Activated CD4-positive, alpha-beta T cell treated with anti-CD3 and anti-CD28 coated beads, Interleukin-2, amount 10 ng/mL, durations not matched to agents 24 days and 14 days (primary cell): ENCODE measurements around the gene GSTM4. TPM values are rescaled to one million over a fixed set of nuclear protein-coding genes. Genes with fewer than 3 reads are reported as not detected.

Source experiments
- DNase-seq: peaks from one replicate; pipeline ENCODE4 v3.0.0; 2022
- H3K27ac Mint-ChIP-seq: one replicate; pipeline ENCODE4 v1.8.0; 2022; ENCODE audit warnings: mild to moderate bottlenecking, mixed read lengths
- H3K27me3 Mint-ChIP-seq: one replicate; pipeline ENCODE4 v1.8.0; 2022; ENCODE audit warnings: mixed read lengths
- H3K36me3 Mint-ChIP-seq: one replicate; pipeline ENCODE4 v1.8.0; 2022; ENCODE audit warnings: low read depth, mild to moderate bottlenecking, mixed read lengths
- H3K4me1 Mint-ChIP-seq: one replicate; pipeline ENCODE4 v1.8.0; 2021; ENCODE audit warnings: mixed read lengths
- H3K4me3 Mint-ChIP-seq: one replicate; pipeline ENCODE4 v1.8.0; 2022; ENCODE audit warnings: mild to moderate bottlenecking, moderate library complexity, mixed read lengths
- H3K9me3 Mint-ChIP-seq: one replicate; pipeline ENCODE4 v1.8.0; 2021; ENCODE audit warnings: mixed read lengths
- intact Hi-C: fragments of 100-400 bp; cut with micrococcal nuclease; formaldehyde crosslinking; loops from one replicate; pipeline ENCODE4 v1.15.1; 2023
- total RNA-seq: library from RNA; stranded (reverse); gene quantifications from 2 replicates; pipeline ENCODE4 v1.2.3, GENCODE V29; 2022

Gene GSTM4
- total RNA-seq, 1 donor from 2014 or later = 6.8 TPM

DNA sequence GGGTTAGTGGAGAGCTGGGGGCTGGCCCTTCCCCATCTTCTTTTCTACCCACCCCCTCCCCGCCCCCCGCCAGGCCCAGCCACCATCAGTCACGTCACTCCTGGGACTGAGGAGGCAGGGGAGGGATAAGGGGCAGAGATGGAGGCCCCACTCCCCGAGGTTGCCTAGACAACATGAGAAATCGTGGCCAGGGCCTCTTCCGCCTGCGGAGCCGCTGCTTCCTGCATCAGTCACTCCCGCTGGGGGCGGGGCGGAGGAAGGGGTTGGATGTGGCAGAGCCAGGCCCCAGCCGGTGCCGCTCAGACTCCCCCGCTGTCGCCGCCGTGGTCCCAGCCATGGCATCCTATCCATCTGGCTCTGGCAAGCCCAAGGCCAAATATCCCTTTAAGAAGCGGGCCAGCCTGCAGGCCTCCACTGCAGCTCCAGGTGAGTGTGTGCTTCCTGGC is 35.0 kb upstream of the GSTM4 start:
- H3K27ac Mint-ChIP-seq = peak overlapping the region; percentile 95
- H3K36me3 Mint-ChIP-seq = peaks cover 8% of the 10 kb centered on the region
- H3K27me3 Mint-ChIP-seq = no peaks in the 10 kb centered on the region
- intact Hi-C loops = loop anchor here (1.0 to 5.0 kb wide), 5 partner anchors 46 to 339 kb away; partner anchors contain the start of genes CYB561D1, GSTM1, GSTM2 and PSRC1
- peaks cover 64% of the 10 kb centered on the region for H3K4me1 Mint-ChIP-seq
- no peaks in the 10 kb centered on the region for H3K9me3 Mint-ChIP-seq
- H3K4me3 Mint-ChIP-seq = peak overlapping the region; percentile 96
- peak; percentile 99 for DNase-seq

DNA sequence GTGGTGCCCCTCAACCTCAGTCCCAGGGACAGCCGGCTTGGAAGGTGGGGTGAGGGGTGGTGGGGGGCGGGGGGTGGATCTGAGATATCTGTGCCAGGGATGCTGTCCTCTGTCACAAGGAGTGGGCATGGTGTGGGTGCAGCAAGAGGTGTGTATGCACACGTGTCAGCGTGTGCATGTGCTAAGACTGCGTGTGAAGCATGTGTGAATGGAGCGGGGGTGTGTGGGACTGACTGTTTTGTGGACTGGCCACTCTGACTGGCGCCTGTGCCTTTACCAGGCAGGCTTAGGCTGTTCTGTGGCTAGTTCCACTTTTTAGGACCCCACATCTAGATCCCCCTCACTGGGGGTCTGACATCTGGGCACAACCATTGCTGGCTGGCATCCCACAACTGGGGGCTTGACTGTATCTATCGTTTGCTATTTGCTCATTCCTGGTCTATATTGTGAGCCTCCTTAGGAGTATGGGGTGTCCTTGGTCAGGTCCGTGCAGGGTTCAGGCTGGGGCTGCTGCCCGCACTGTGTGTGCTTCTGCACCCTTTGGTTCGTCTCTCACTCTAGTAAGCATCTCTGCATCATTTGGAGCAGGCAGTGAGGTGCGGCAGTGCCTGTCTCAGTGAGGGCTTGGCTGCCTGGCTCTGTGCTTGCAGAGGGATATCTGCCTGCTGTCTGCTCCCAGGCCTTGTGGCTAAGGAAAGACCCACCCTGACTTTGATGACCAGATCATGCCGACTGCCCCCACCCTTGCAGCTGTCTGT is 34.3 kb upstream of the GSTM4 start:
- Mint-ChIP-seq H3K27ac (peak overlapping the region; percentile 88), H3K27me3 (no peaks in the 10 kb centered on the region), H3K4me3 (peak overlapping the region; percentile 96), H3K9me3 (no peaks in the 10 kb centered on the region), H3K4me1 (peaks cover 63% of the 10 kb centered on the region), H3K36me3 (peaks cover 14% of the 10 kb centered on the region)
- peak; percentile 65 for DNase-seq
- intact Hi-C loops = loop anchor here (1.0 to 5.0 kb wide), 5 partner anchors 46 to 339 kb away; partner anchors contain the start of genes CYB561D1, GSTM1, GSTM2 and PSRC1

GRCh38 chr1:109622137-109622892 is 33.6 kb upstream of the GSTM4 start:
- no peak for DNase-seq
- Mint-ChIP-seq H3K27me3 (no peaks in the 10 kb centered on the region), H3K36me3 (peaks cover 15% of the 10 kb centered on the region), H3K4me1 (peaks cover 55% of the 10 kb centered on the region), H3K9me3 (no peaks in the 10 kb centered on the region), H3K27ac (peak overlapping the region; percentile 88), H3K4me3 (peak overlapping the region; percentile 96)
- intact Hi-C loops = loop anchor here (5.0 kb wide), 4 partner anchors 45 to 340 kb away; partner anchors contain the start of genes CYB561D1, GSTM1, GSTM2 and PSRC1

GRCh38 chr1:109622895-109623294 is 33.0 kb upstream of the GSTM4 start:
- H3K9me3 Mint-ChIP-seq = no peaks in the 10 kb centered on the region
- peak overlapping the region; percentile 76 for H3K4me3 Mint-ChIP-seq
- intact Hi-C loops = loop anchor here (5.0 kb wide), 4 partner anchors 44 to 341 kb away; partner anchors contain the start of genes CYB561D1, GSTM1, GSTM2 and PSRC1

GRCh38 chr1:109623601-109624161 is 32.2 kb upstream of the GSTM4 start:
- no peaks in the 10 kb centered on the region for H3K9me3 Mint-ChIP-seq
- H3K4me3 Mint-ChIP-seq = peak overlapping the region; percentile 76
- H3K27me3 Mint-ChIP-seq = no peaks in the 10 kb centered on the region
- DNase-seq = peak; percentile 66
- H3K36me3 Mint-ChIP-seq = peaks cover 28% of the 10 kb centered on the region
- peak overlapping the region; percentile 72 for H3K27ac Mint-ChIP-seq
- intact Hi-C loops = loop anchor here (5.0 kb wide), 4 partner anchors 44 to 341 kb away; partner anchors contain the start of genes CYB561D1, GSTM1, GSTM2 and PSRC1
- peaks cover 49% of the 10 kb centered on the region for H3K4me1 Mint-ChIP-seq

More at GRCh38 chr1:109622895-109623294, 33.0 kb upstream of the GSTM4 start:
- Mint-ChIP-seq H3K36me3 (peaks cover 21% of the 10 kb centered on the region), H3K27ac (peak overlapping the region; percentile 56), H3K27me3 (no peaks in the 10 kb centered on the region), H3K4me1 (peaks cover 52% of the 10 kb centered on the region)
- peak; percentile 68 for DNase-seq

DNA sequence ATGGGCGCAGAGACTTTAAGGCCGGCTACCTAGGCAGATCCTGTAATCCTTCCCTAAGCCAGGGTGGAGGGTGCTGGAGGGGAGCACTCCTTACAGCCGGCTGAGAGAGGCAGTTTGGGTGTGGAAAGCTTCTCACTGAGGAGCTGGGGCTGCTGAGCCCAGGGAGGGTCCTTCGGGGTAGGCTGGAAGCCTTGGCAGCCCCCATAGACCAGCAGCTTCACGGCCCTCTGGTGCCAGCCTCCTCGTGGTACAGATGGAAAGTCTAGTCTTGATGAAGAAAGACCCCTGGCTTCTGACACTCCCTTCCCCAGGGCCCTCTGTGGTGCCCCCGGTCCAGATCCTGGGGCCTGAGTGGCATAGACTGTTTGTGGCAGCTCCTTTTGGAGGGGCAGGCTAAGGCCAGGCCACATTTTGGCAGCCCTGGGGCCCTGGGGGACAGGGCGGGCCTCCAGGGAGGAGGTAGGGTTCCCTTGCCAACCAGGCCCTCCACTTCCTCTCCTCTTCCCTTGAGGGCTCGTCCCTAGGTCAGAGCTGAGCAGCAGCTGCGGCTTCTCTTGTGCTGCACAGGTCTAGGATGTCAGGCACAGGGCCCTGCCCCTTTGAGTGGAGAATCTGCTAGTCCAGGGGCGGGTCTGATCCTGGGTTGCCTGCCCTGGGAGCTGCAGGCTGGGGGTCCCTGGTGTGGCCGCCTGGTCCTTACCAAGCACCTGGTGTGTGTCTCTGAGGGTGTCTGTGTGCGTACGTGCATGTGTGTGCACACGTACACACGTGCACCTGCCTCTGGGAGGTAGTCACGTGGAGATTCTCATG is 31.5 kb upstream of the GSTM4 start:
- Mint-ChIP-seq H3K27me3 (no peaks in the 10 kb centered on the region), H3K4me1 (peaks cover 42% of the 10 kb centered on the region), H3K27ac (peak overlapping the region; percentile 72), H3K4me3 (peak overlapping the region; percentile 76), H3K9me3 (no peaks in the 10 kb centered on the region), H3K36me3 (peaks cover 34% of the 10 kb centered on the region)
- intact Hi-C loops = loop anchor here (5.0 kb wide), 4 partner anchors 43 to 342 kb away; partner anchors contain the start of genes CYB561D1, GSTM1, GSTM2 and PSRC1
- DNase-seq = peak; percentile 76

- H3K4me3 Mint-ChIP-seq = no peak overlapping the region
- H3K36me3 Mint-ChIP-seq = peaks cover 40% of the 10 kb centered on the region
- H3K27ac Mint-ChIP-seq = peak overlapping the region; percentile 41
- no peaks in the 10 kb centered on the region for H3K27me3 Mint-ChIP-seq
- intact Hi-C loops = no loop called here
- no peaks in the 10 kb centered on the region for H3K9me3 Mint-ChIP-seq
- no peak for DNase-seq
- peaks cover 40% of the 10 kb centered on the region for H3K4me1 Mint-ChIP-seq
These were observed 30.7 kb upstream of the GSTM4 start for GRCh38 chr1:109625176-109625575.

DNA sequence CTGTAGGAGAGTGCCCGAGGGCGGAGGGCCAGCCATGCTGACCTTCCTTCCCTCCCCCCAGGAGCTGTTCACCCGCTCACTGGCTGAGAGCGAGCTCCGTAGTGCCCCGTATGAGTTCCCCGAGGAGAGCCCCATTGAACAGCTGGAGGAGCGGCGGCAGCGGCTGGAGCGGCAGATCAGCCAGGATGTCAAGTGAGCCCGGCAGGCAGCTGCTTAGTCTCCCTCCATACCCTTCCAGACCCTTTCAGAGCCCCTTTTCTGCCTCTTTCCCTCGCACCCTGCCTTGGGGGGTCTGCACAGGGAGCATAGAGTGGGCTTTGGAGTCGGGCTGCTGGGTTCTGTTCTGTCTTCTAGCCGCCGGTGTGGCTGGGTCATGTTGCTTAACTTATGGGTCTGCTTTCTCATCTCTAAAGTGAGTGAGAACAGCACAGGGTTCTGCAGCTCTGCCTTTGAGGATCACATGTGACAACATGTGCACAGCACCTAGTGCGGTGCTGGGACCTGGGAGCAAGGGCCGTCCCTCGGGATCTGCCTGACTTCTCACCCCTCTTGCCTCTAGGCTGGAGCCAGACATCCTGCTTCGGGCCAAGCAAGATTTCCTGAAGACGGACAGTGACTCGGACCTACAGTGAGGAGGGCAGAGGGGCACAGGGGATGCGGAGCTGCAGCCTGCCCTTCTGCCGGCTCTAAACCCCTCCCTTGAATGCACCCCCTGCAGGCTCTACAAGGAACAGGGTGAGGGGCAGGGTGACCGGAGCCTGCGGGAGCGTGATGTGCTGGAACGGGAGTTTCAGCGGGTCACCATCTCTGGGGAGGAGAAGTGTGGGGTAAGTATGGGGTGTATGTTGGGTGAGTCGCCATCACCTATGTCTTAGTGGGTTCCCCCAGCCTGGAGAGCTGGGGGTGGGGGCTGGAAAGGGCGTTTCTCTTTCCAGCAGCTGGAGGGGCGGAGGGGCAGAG is 30.0 kb upstream of the GSTM4 start:
- no peak for DNase-seq
- no peak overlapping the region for H3K4me3 Mint-ChIP-seq
- H3K27me3 Mint-ChIP-seq = no peaks in the 10 kb centered on the region
- peaks cover 43% of the 10 kb centered on the region for H3K36me3 Mint-ChIP-seq
- peak overlapping the region; percentile 41 for H3K27ac Mint-ChIP-seq
- intact Hi-C loops = no loop called here
- H3K4me1 Mint-ChIP-seq = peaks cover 40% of the 10 kb centered on the region
- no peaks in the 10 kb centered on the region for H3K9me3 Mint-ChIP-seq

DNA sequence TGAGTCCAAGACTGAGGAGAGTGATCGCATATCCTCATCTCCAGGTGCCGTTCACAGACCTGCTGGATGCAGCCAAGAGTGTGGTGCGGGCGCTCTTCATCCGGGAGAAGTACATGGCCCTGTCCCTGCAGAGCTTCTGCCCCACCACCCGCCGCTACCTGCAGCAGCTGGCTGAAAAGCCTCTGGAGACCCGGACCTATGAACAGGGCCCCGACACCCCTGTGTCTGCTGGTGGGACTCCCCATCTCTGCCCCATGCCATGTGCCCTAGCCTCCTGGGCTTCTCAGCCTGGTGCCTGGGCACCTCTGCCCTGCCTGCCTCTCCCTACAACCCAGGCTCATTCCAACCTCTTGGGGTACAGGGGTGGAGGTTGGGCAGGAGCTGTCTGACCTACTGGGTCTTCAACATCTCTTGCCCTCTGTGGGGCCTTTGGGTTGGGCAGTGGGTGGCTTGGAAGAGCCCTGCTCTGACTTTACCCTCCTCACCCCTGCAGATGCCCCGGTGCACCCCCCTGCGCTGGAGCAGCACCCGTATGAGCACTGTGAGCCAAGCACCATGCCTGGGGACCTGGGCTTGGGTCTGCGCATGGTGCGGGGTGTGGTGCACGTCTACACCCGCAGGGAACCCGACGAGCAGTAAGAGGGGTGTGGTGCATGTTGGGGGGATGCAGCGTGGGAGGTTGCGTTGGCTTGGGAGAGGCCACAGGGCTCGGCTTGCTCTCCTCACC is 29.1 kb upstream of the GSTM4 start:
- H3K4me3 Mint-ChIP-seq = no peak overlapping the region
- DNase-seq = no peak
- peaks cover 45% of the 10 kb centered on the region for H3K36me3 Mint-ChIP-seq
- intact Hi-C loops = no loop called here
- no peaks in the 10 kb centered on the region for H3K27me3 Mint-ChIP-seq
- H3K9me3 Mint-ChIP-seq = no peaks in the 10 kb centered on the region
- peaks cover 37% of the 10 kb centered on the region for H3K4me1 Mint-ChIP-seq
- no peak overlapping the region for H3K27ac Mint-ChIP-seq

GRCh38 chr1:109627692-109628399 is 28.1 kb upstream of the GSTM4 start:
- H3K4me1 Mint-ChIP-seq = peaks cover 27% of the 10 kb centered on the region
- no peaks in the 10 kb centered on the region for H3K27me3 Mint-ChIP-seq
- peaks cover 48% of the 10 kb centered on the region for H3K36me3 Mint-ChIP-seq
- intact Hi-C loops = no loop called here
- no peak for DNase-seq
- H3K4me3 Mint-ChIP-seq = no peak overlapping the region
- peak overlapping the region; percentile 13 for H3K27ac Mint-ChIP-seq
- no peaks in the 10 kb centered on the region for H3K9me3 Mint-ChIP-seq

DNA sequence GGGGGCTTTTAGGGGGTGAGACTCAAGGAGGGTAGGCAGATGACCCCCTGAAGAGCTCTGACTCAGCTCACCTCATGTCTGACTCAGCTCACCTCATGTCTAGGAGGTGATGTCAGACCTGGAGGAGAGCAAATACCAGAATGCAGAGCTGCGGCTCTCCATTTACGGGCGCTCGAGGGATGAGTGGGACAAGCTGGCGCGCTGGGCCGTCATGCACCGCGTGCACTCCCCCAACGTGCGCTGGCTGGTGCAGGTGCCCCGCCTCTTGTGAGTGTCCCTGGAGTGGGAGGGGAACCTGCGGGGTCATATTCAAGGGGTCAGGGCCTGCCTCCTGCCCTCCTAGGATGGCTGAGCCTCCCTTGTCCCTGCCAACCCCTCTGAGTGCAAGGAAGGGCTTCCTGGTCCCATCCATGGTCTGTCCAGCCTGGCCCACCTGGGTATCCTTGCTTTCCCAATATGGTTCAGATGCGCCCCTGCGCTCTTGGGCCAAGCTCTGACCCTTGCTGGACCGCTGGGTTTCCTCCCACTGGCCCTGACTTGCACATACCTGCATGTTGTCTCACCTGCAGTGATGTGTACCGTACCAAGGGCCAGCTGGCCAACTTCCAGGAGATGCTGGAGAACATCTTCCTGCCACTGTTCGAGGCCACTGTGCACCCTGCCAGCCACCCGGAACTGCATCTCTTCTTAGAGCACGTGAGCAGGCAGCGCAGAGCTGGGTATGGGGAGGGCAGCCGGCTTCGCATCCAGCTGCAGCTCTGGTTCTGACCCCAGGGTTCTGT is 27.2 kb upstream of the GSTM4 start:
- H3K4me3 Mint-ChIP-seq = no peak overlapping the region
- H3K4me1 Mint-ChIP-seq = peaks cover 19% of the 10 kb centered on the region
- intact Hi-C loops = no loop called here
- no peak overlapping the region for H3K27ac Mint-ChIP-seq
- no peak for DNase-seq
- H3K36me3 Mint-ChIP-seq = peaks cover 48% of the 10 kb centered on the region
- H3K9me3 Mint-ChIP-seq = no peaks in the 10 kb centered on the region
- no peaks in the 10 kb centered on the region for H3K27me3 Mint-ChIP-seq
